Tibial nerve (tissue), 4 donors: Measurements from ENCODE around the gene FERMT2. TPM values are rescaled to one million over a fixed set of nuclear protein-coding genes. Genes with fewer than 3 reads are reported as not detected.

ENCODE experiments used
- DNase-seq, 2 donors: peaks; one replicate each; pipeline ENCODE4 v3.0.0-alpha.2; 2019; ENCODE audit warnings: low spot score in 2 of 2
- H3K27ac ChIP-seq, 4 donors: fragments of 200-600 bp; sonication (generic) in 3 of 4; one replicate each; pipeline ENCODE4 v1.5.1; 2017 to 2019; ENCODE audit warnings: mild to moderate bottlenecking in 1 of 4
- H3K27me3 ChIP-seq, 2 donors: fragments of 200-600 bp; sonication (generic) in 1 of 2; one replicate each; pipeline versions ENCODE4 v1.5.1 to v1.6.0; 2017 to 2019
- H3K36me3 ChIP-seq, 3 donors: fragments of 200-600 bp; sonication (generic); one replicate each; pipeline ENCODE4 v1.5.1; 2018 to 2019
- H3K4me1 ChIP-seq, 4 donors: fragments of 200-600 bp; sonication (generic) in 3 of 4; one replicate each; pipeline ENCODE4 v1.5.1; 2017 to 2019
- H3K4me3 ChIP-seq, 4 donors: fragments of 200-600 bp; sonication (generic) in 3 of 4; one replicate each; pipeline ENCODE4 v1.5.1; 2017 to 2019; ENCODE audit warnings: mild to moderate bottlenecking in 1 of 4, moderate library complexity in 1 of 4
- H3K9me3 ChIP-seq, 4 donors: fragments of 200-600 bp; sonication (generic) in 3 of 4; one replicate each; pipeline ENCODE4 v1.5.1; 2017 to 2019
- EP300 ChIP-seq, 2 donors: sonication (generic); formaldehyde crosslinking; IDR thresholded peaks; one replicate each; pipeline ENCODE4 v1.6.1; 2017; ENCODE audit warnings: antibody characterized with exemption in 2 of 2, mild to moderate bottlenecking in 1 of 2
- POLR2A ChIP-seq, 2 donors: fragments of 450-650 bp; IDR thresholded peaks; one replicate each; pipeline ENCODE4 v1.6.1; 2017; ENCODE audit warnings: antibody characterized with exemption in 2 of 2, mild to moderate bottlenecking in 2 of 2, moderate library complexity in 2 of 2
- WGBS, 2 donors: methylation state at CpG; one replicate each; pipeline ENCODE4 v1.1.5; 2018; 5-methylcytosine and 5-hydroxymethylcytosine counted together
- total RNA-seq, 4 donors: library from RNA; depleted of rRNA; stranded (reverse); fragments of >200 nt; gene quantifications; one replicate each; pipeline ENCODE4 v1.1.0, GENCODE V29; 2016
- TF ChIP-seq, protein P1 (sequence below), 5 experiments: fragments of 200-600 bp in 3 of 5; fragments of 450-650 bp in 2 of 5; sonication (generic) in 3 of 5; IDR thresholded peaks; one replicate each; pipeline ENCODE4 v1.5.1; 2016 to 2019; ENCODE audit warnings: antibody characterized with exemption in 5 of 5, mild to moderate bottlenecking in 3 of 5, moderate library complexity in 2 of 5

FERMT2 gene
- total RNA-seq, 4 donors from 2014 or later: 116 to 165 (median 146) TPM

GRCh38 chr14:52992236-52992870 is 41.5 kb upstream of the FERMT2 start:
- Histone ChIP-seq H3K27me3 (no peaks in the 10 kb centered on the region), H3K9me3 (no peaks in the 10 kb centered on the region), H3K4me1 (no peaks in the 10 kb centered on the region), H3K36me3 (no peaks in the 10 kb centered on the region), H3K4me3 (no peak overlapping the region), H3K27ac (no peak overlapping the region)
- DNase-seq: no peak
- 71 to 78% methylated on average over 1 of the region's 1 CpG for WGBS, 2 donors
- TF ChIP-seq POLR2A (IDR thresholded peaks at IDR 0.05) (no peak), EP300 (IDR thresholded peaks at IDR 0.05) (no peak)
- TF ChIP-seq, protein P1, sequence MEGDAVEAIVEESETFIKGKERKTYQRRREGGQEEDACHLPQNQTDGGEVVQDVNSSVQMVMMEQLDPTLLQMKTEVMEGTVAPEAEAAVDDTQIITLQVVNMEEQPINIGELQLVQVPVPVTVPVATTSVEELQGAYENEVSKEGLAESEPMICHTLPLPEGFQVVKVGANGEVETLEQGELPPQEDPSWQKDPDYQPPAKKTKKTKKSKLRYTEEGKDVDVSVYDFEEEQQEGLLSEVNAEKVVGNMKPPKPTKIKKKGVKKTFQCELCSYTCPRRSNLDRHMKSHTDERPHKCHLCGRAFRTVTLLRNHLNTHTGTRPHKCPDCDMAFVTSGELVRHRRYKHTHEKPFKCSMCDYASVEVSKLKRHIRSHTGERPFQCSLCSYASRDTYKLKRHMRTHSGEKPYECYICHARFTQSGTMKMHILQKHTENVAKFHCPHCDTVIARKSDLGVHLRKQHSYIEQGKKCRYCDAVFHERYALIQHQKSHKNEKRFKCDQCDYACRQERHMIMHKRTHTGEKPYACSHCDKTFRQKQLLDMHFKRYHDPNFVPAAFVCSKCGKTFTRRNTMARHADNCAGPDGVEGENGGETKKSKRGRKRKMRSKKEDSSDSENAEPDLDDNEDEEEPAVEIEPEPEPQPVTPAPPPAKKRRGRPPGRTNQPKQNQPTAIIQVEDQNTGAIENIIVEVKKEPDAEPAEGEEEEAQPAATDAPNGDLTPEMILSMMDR (IDR thresholded peaks at IDR 0.05): no peak

- H3K9me3 ChIP-seq: no peaks in the 10 kb centered on the region
- H3K4me1 ChIP-seq: no peaks in the 10 kb centered on the region
- no peak overlapping the region for H3K4me3 ChIP-seq
- DNase-seq: no peak
- H3K27me3 ChIP-seq: no peaks in the 10 kb centered on the region
- H3K27ac ChIP-seq: no peak overlapping the region
- TF ChIP-seq EP300 (IDR thresholded peaks at IDR 0.05): no peak
- TF ChIP-seq, protein P1 (IDR thresholded peaks at IDR 0.05): no peak
- TF ChIP-seq POLR2A (IDR thresholded peaks at IDR 0.05): no peak
- H3K36me3 ChIP-seq: no peaks in the 10 kb centered on the region
These were observed 37.3 kb upstream of the FERMT2 start for GRCh38 chr14:52988139-52988538.

- Histone ChIP-seq H3K4me1 (no peaks in the 10 kb centered on the region), H3K27ac (no peak overlapping the region), H3K4me3 (no peak overlapping the region), H3K36me3 (no peaks in the 10 kb centered on the region), H3K27me3 (no peaks in the 10 kb centered on the region), H3K9me3 (no peaks in the 10 kb centered on the region)
- no peak for DNase-seq
- TF ChIP-seq, protein P1 (IDR thresholded peaks at IDR 0.05): no peak
- no peak for TF ChIP-seq EP300 (IDR thresholded peaks at IDR 0.05)
- TF ChIP-seq POLR2A (IDR thresholded peaks at IDR 0.05): no peak
- 37 to 44% methylated on average over 3 of the region's 3 CpGs for WGBS, 2 donors
These were observed 36.7 kb upstream of the FERMT2 start for GRCh38 chr14:52987514-52987913.

DNA sequence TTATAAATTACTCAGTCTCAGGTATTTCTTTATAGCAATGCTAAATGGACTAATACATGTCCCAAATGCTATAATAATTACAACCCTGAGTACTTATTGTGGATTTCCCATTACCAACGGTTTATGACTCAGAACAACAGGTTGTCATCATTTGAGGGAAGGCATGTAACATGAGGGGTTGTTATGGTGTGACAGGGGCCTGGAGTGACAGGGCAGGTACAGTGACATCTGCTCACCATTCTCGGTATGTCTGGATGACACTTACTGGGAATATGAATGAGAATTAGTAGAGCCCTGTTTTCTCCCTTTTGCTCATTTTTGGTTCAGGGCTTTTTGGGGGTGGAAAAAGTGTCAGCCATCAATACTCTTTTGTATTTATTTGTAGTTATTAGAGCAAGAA is 36.2 kb upstream of the FERMT2 start:
- Histone ChIP-seq H3K9me3 (no peaks in the 10 kb centered on the region), H3K36me3 (no peaks in the 10 kb centered on the region), H3K4me3 (no peak overlapping the region), H3K27ac (no peak overlapping the region), H3K4me1 (no peaks in the 10 kb centered on the region), H3K27me3 (no peaks in the 10 kb centered on the region)
- 31 to 32% methylated on average over 2 of the region's 2 CpGs for WGBS, 2 donors
- no peak for DNase-seq
- TF ChIP-seq, protein P1 (IDR thresholded peaks at IDR 0.05): no peak
- no peak for TF ChIP-seq POLR2A (IDR thresholded peaks at IDR 0.05)
- TF ChIP-seq EP300 (IDR thresholded peaks at IDR 0.05): no peak

DNA sequence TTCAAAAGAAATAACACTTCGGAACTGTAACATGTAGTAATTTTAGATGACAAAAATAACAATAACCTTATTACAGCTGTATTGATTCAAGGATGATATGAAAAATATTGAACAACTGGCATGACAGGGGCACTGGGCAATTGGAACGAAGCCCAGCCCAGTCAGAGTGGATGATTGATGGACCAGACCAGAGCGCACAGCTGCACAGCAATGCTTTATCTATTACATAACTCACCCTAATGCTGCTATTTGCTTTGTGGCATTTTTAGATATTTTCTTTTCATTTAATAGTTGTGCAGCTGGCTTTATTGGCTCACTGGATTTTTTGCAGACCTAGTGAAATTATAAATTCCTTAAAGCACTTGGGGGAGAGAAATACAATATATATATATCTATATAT is 26.9 kb upstream of the FERMT2 start:
- no peak for DNase-seq
- H3K9me3 ChIP-seq: no peaks in the 10 kb centered on the region
- WGBS, 2 donors: 10 to 34% methylated on average over 3 of the region's 3 CpGs

More for the DNA sequence above, 26.9 kb upstream of the FERMT2 start:
- Histone ChIP-seq H3K27me3 (no peaks in the 10 kb centered on the region), H3K4me1 (peaks cover 0 to 12% (median 1%) of the 10 kb centered on the region in 4 donors), H3K36me3 (no peaks in the 10 kb centered on the region), H3K4me3 (no peak overlapping the region), H3K27ac (no peak overlapping the region)
- TF ChIP-seq POLR2A (IDR thresholded peaks at IDR 0.05) (no peak), EP300 (IDR thresholded peaks at IDR 0.05) (no peak)
- TF ChIP-seq, protein P1 (IDR thresholded peaks at IDR 0.05): no peak
